ENCODE measurements around the gene GJB4.
"Not testable (repeated sequence)": the region's sequence is repeated elsewhere in the genome, so short reads cannot be mapped to it uniquely, and the experiment has no call there.

GRCh38 chr1:34810781-34811180 lies 51.2 kb downstream of the GJB4 start:
- not testable (repeated sequence) for TF ChIP-seq POLR2A (IDR thresholded peaks at IDR 0.05; ENCODE audit: low read length); CTCF (IDR thresholded peaks at IDR 0.05); NFE2L2 (conservative IDR thresholded peaks at IDR 0.05; ENCODE audit: low read length); ZFP36 (IDR thresholded peaks at IDR 0.05; ENCODE audit: borderline replicate concordance, partially characterized antibody); BHLHE40 (IDR thresholded peaks at IDR 0.05; ENCODE audit: low read depth, low read length); RCOR1 (IDR thresholded peaks at IDR 0.05; ENCODE audit: low read depth, low read length)

Measured in A549 (cell line).